Medulla oblongata (tissue), 1 donor: ENCODE data around the gene LRRC74A.

Experiments
- DNase-seq: peaks from one replicate; pipeline ENCODE4 v3.0.0-alpha.2; 2015; ENCODE audit errors: extremely low spot score

LRRC74A gene

GRCh38 chr14:76826122-76826521, at the start of gene LRRC74A:
TSS of gene LRRC74A (plus strand) at chr14:76826408. CDS start at chr14:76826698, 290 bp downstream.
- DNase-seq, result no peak

GRCh38 chr14:76776428-76777251, 49.6 kb upstream of the LRRC74A start:
- DNase-seq, result peak; percentile 28

- no peak for DNase-seq
These were observed 48.5 kb upstream of the LRRC74A start for GRCh38 chr14:76777721-76778120.

- DNase-seq, result no peak
These were observed 47.5 kb upstream of the LRRC74A start for GRCh38 chr14:76778546-76779215.

- DNase-seq, result no peak
These were observed 46.8 kb upstream of the LRRC74A start for GRCh38 chr14:76779221-76780057.

GRCh38 chr14:76780058-76780345, 46.2 kb upstream of the LRRC74A start:
- DNase-seq, result no peak

- no peak for DNase-seq
These were observed 45.8 kb upstream of the LRRC74A start for GRCh38 chr14:76780360-76780759.

GRCh38 chr14:76780875-76781647, 45.1 kb upstream of the LRRC74A start:
- DNase-seq, result peak; percentile 86

- no peak for DNase-seq
These were observed 44.6 kb upstream of the LRRC74A start for GRCh38 chr14:76781648-76782051.

- DNase-seq, result peak; percentile 3
These were observed 43.9 kb upstream of the LRRC74A start for GRCh38 chr14:76782115-76782884.

- DNase-seq, result peak; percentile 45
These were observed 43.2 kb upstream of the LRRC74A start for GRCh38 chr14:76782885-76783566.

GRCh38 chr14:76784266-76784874, 41.8 kb upstream of the LRRC74A start:
- DNase-seq, result no peak

GRCh38 chr14:76784881-76785280, 41.3 kb upstream of the LRRC74A start:
- DNase-seq, result peak; percentile 97

- DNase-seq, result no peak
These were observed 39.6 kb upstream of the LRRC74A start for GRCh38 chr14:76786601-76787000.

- DNase-seq, result no peak
These were observed 33.8 kb upstream of the LRRC74A start for GRCh38 chr14:76792422-76792821.

GRCh38 chr14:76793324-76793723, 32.9 kb upstream of the LRRC74A start:
- DNase-seq, result no peak

- no peak for DNase-seq
These were observed 32.3 kb upstream of the LRRC74A start for GRCh38 chr14:76793956-76794355.

- DNase-seq, result no peak
These were observed 19.8 kb upstream of the LRRC74A start for GRCh38 chr14:76806446-76806845.

GRCh38 chr14:76808011-76808410, 18.2 kb upstream of the LRRC74A start:
- no peak for DNase-seq

- DNase-seq, result no peak
These were observed 17.2 kb upstream of the LRRC74A start for GRCh38 chr14:76808990-76809389.
